HG03460 (cell line): ENCODE data around the gene GRM5.

Experiments
- ATAC-seq: cut with Tn5 transposase; IDR thresholded peaks from one replicate; pipeline ENCODE4 v1.9.1; 2021; ENCODE audit not compliant: unreplicated experiment

GRM5 gene

DNA sequence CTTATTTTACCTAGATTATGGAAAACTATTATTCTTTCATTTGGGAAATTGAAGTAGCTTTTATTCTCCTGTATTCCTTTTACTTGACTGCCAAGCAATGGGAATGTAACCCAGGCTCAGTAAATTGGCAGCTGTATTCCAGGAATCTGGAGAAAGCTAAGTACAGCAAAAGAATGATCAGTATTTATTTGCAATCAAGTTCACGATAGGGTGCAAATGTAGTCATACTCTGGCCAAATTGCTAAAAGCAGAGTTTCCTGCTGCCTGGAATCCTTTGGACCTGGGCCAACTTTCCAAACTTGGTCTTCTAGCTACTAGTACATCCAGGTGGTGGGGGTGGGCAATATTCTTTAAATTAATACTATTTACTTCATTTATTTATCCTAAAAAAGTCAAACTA is 442.3 kb downstream of the GRM5 start:
- no peak for ATAC-seq

DNA sequence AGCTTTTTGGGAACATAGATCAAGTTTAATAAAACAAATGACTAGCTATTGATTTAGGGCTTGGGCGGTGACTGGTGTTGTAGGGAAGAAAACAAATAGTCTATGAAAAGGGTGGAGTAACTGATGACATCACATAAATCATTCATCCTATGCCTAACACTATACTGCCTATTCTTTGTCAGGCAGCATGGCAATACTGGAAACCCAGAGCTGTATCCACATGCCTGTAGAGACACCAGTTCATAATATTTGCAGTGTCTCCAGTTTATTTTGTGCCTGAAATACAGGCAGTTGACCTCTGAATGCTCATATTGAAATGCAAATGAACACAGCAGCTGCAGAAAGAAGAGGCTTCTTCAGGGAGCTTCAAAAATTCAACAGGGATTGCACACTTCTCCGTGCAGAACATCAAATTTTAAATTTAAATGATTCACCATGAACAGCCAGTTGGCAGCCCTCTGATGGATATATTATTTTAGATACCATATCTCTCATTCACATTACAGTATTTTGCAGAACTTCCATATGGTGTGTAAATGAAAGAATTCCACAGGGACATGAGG is 445.1 kb downstream of the GRM5 start:
- ATAC-seq, result no peak

DNA sequence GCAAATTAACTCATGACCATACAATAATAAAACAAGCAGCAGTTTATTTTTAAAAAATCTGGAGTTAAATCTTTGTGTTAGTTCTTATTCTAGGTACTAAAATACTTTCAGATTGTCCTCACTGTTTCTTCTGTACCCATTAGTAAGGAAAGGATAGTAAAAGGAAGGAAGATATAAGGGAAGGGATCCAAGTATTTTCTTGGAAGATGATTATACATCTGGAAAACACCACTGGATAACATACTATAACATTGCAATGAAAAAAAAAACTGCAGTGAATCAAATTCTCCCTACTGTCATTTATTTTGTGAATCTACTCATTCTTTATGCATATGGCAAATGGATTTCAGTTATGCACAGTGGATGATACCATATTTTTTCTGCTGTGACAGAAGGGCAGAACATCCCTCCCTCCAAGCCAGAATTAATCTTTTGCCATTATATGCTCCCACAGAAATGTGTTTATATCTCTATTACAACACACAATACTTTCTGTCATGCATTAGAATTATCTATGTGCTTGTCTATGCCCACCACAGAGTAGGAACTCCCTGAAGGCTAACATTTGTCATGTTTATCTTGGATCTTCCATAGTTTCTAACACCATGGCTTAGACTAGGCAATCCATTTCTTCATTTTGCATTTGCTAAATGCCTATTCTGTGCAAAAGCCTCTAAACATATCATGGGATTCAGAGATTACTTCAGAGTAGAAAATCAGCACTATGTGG is 446.0 kb downstream of the GRM5 start:
- ATAC-seq, result no peak

DNA sequence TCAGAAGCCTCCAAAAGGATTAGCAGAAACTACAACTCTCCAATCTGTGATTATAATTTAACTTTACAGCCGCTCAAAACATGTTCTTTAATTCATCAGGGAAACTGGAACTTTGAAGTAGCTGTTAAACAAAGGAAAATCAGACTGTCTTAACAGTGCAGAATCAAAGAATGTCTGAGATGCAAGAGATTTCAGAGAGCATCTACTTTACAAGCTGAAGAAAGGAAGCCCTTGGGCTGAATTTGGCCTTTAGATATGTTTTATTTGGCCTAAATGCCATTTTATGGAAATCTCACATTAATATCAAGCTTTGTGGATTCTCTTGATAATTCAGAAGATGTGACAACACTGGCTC is 446.7 kb downstream of the GRM5 start:
- no peak for ATAC-seq

DNA sequence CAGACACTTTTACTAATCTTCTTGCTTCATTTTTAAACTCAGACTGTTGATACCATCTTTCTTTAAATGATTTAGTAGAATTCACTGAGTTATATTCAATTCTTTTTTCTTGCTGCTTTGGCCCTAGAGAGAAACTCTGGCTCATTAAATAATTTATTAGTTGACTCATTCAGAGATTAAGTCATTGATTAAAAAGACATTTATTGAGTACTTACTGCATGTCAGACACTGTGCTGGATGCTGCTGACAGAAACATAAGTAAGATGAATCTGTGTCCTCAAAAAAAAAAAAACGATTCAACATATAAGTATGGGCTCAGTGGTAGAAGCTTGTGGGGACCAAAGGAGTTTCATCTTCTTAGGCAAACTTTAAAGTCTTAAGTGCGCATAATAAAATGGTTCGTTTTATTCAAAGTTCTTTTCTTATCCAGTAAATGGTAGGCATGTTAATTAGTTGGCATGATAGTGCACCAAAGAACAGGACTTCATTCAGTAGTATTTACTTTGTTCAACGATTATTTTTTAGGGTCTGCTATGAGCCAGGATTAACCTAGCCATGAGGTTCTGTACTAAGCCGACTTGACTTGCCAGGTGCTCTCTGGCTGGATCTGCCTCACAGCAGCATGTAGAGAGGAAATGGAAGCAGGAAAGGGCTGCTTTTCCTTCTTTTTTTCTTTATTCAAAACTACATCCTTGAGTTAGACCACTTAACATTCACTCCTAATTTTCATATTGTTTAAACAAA is 447.3 kb downstream of the GRM5 start:
- no peak for ATAC-seq

DNA sequence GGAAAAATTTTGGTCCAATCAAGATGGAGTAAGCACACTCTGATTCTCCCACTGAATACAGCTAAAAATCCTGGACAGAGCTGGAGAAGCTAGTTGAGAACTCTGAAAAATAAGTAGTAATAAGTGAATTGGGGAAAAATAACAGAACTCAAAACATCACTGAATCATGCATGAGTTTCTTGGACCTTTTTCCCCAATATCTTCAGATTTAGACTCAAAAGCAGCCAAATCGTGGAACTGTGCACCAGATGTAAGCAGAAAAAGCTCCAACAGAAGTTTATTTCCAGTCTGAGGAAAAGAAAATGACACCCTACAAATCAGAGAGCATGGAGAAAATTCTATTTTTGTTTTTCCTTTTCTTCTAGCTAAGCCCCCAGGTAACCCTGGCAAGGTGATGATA is 448.6 kb downstream of the GRM5 start:
- ATAC-seq, result no peak

DNA sequence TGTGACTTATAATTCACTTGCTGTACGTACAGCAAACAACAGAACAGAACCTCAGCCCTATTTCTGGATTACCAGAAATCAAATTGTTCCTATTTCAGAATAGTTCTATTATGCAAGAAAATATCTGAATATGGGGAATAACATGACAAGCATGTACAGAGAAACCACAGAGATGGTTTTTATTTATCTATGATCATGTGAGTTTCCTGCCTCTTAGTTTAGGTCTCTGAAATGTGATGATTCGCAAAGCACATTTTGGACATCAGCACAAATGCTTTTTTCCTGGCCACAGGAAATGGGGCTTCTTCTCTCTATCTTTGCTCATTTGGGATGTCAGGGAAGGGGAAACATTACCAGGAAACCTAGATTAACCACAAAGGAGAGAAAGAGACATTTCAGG is 461.5 kb downstream of the GRM5 start:
- ATAC-seq, result no peak

DNA sequence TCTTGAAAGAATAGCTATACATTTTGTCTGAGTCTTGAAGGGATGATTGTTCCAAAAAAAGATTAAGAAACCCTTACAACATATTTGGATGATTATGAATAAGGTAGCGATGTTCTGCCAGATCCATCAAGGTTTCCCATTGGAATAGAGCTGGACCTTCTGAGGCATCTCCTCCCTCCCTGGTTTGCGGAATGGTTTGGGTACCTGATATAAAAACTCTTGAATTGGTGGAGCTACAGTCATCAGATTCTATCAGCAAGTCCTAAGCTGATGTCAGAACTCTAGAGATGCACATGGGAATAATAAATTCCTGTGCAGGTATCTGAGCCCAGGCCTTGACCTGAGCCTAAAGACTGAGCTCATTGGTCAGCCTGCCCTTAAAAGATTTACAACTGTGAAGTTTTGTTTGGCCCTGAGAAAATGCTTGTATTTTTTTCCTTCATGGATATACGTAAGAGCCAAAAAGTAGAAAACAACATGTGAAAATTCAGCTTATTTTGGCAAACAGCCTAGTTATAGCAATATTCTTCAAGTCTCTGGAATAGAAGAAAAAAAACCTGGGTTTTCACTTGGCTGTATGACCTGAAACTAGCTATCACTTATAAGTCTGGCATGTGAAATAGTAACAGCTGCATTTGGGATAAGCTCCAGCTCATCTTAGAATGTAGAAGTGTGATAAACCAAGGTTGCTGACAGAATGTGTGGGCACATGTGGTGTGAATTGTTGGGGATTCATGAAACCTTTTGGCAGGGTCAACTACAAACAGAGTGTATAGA is 462.5 kb downstream of the GRM5 start:
- ATAC-seq, result no peak

DNA sequence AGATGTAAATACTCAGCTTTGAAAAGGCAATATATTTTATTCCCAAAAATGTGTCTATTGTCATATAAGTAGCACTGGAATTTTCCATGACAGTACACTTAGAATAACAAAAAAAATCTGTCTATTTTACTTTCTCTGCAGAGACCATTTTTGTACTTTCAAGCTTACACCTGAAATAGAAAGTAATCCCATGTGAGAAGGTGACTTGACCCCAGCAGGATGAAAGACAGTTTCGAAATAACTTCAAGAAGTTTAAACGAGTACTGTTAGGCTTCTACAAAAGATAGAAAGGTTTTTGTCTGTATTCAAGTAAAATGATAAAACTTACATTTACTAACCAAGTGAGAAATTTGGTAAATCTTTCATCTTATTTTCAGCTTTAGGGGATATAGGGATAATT is 468.4 kb downstream of the GRM5 start:
- no peak for ATAC-seq

DNA sequence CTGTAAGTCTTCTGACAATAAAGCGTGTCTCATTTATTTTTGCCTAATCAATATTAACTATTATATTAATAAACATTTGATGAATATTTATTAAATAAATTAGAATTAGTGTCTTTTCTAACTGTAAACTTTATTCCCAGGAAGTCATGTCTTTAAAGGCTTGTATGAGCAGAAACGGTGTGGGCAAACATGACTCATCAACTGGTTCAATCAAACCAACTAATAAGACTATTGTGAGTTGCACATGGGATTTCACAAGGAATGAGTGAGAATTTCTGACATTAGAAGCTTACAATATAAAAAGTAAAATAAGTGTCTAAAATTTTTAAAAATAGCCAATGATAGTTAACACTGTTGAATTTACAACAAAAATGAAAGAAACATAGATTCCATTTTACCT is 469.0 kb downstream of the GRM5 start:
- no peak for ATAC-seq

DNA sequence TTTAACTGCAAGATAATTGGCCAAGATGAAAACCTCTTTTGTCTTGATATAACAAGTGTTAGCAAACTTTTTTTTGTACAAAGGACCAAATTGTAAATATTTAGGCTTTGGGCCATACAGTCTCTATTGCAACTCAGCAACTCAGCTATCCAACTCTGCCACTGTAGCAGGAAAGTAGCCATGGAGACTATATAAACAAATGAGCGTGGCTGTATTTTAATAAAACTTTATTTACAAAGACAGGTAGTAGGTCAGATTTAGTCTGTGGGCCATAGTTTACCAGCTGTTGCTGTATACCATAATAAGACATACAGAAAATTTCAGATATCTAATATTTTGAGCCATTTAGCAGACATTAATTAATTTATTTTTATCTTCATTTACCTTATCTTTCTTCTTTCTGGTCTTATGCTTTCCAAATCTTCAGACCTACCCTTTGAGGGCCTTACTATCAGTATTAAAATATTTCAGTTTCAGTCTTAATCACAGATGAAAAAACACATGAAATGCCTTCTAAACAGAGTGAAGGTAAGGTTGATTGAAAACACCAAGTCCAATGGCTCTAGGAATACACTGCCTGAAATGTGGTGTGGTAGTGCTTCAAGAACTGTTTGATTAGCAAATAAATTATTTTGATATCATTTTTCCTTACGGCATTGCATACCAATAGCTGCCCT is 471.4 kb downstream of the GRM5 start:
- ATAC-seq, result no peak

DNA sequence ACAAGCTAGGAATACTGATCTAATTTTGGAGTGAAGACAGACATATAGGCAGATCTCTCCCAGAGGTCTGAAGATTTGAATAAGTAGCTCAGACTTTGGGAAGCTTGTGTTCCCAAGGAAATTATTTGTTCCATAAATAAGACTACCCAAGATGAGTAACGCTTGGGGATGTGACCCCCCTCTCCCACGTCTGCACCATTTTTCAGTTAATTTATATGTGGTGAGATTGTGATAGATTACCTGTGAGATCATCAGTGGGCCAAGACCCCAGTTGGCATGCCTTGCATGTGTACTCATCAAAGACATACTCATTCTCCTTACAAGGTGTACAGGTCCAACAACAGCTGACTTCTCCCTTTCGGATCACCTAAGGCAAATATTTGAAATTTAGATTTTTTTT is 475.4 kb downstream of the GRM5 start:
- ATAC-seq, result no peak

DNA sequence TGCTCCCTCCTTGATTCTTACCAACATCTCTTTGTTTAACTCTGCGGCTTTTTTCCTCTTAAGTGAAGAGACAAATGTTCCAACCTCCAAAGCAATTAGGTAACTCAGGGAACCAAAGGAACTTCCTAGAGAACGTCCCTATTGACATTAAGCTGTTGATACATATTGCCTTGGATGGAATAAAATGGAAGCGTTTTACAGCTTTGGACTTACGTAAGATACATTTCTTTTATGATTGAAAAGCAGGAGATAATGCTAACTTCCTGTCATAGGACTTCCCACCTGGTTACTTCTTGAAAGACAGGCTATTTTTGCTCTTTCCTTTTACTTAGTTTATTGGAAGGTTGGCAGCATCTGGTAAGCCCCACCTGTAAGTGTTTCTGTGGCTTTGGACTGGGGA is 482.5 kb downstream of the GRM5 start:
- no peak for ATAC-seq

DNA sequence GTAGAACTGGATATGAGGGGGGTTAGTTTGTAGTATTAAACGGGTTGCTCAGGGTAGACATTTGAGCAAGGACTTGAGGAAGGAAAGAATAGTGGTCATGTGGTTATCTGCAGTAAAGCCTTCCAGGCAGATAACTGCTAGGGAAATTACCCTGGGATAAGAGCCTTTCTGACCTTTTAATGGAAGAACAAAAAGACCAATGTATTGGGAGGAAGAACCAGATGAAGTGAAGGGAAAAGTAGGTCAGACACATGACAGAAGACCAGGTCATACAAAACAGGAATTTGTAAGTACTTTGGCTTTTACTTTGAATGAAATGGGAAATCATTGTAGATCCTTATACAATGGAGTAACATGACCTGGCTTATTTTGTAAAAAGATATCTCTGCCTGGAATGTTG is 486.3 kb downstream of the GRM5 start:
- ATAC-seq, result no peak

DNA sequence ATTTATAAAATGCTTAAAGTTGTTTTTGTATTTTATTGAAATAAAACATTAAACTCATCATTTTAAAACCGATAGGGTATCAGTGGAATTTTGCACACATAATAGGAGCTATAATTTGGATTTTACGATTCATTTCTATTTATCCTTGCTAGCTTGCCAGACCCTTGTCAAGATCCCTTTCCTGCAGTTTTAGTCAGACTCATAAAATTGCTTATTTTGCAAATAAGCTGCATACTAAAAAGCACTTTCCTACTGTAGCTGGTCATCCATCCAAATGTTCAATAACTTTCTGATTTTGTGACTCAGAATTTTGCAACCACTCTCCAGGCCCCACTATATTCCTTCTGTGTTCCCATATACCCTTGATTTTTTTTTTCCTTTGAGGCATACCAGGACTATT is 489.0 kb downstream of the GRM5 start:
- no peak for ATAC-seq

DNA sequence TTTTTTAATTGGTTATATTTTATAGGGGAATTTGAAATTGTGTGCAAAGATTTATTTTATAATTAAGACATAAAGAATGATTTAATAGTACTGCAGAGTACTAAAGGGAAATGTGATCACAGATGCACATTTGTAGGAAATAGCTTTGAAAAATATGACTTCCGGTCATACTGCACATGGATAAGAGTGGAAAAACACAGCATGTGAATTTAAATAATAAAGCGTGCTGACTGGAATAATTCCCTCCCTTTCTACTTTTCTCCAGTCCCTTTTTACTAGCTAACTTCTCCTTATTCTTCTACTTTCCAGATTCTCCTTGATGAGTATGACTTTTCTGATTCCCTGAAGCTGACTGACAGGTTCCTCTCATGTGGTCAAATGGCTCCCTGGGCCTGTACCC is 489.9 kb downstream of the GRM5 start:
- ATAC-seq, result no peak

DNA sequence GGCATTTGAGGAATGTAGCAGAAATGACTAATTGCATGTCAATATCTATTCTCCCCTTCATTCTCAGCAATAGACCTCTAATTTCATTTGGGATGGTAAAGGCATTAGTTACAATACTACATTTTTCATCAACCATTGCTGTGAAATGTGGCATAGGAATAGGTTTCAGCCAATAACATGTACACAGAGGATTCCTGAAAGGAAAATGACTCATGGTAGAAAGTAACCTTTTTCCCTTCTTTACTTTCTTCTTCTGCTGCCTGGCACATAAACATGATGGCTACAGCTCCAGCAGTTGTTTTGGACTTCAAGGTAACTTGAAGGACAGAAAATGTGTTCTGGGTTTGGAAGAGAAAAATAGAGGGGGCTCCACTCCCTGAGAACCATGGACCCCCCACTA is 496.4 kb downstream of the GRM5 start:
- ATAC-seq, result no peak

DNA sequence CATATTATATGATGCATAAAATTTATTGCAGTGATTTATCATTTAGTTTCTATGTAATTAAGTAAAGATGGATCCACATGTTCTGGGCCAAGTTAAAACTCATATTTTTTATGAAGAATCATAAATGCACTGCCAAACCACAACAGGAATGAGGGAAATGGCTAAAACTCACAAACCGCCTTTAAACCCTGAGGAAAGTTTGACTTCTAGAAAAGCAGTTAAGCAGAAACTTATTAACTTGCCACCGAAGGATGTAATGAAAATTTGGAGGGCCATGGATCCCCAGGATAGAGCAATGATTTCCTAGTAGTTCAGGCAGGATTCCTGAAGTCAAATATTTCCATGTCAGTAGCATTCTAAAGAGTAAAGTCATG is 510.0 kb downstream of the GRM5 start:
- ATAC-seq, result no peak

DNA sequence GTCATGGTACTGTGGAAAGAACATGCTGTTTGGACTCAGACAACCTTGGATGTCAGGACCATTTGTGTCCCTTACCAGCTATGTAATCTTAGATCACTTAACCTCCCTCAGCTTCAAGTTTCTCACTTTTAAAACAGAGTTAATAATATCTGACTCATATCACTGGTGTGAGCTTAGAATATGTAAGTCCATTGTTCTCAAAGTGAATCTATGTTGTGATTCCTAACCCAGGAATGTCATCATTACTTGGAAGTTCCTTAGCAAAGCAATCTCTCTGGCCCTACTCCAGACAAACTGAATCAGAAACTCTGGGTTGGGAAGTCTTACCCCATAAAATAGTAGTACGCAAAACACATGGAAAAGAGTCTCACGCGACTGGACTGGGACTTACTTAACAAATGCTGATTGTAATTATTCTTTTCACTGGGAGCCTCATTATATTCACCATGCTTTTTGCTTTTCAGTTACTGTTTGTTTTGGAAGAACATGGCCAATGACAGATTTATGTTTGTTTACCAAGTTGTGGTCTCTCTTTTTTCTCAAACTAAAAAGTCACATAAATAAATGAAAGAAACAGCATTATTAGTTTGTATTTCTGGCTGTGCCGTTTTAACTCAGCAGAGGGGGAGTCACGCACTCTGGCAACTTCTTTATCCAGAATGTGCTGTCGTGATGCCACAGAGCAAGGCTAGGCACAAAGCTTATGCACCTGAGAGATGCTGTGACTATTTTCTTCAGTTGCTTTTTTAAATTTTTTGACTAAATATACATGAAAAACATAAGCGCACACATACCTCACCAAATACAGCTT is 510.6 kb downstream of the GRM5 start:
- no peak for ATAC-seq

DNA sequence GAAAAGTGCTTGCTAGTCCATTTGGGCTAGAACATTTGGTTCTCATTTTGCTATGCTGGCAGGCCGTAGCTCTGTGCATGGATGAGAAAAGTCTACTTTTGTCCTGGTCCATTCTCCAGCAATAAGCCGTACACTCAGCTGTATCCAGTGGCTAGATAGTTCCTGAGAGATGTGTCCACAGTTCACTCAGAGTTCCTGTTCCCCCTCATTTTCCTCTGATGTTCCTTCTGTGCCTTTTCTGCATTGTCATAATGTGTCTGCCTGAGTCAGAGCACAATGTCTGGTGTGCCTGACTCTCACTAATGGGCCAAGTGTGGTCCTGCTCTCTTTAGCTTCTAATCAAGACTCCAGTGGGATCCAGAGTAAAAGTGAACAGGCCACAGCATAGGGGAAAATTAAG is 512.6 kb downstream of the GRM5 start:
- ATAC-seq, result no peak
